Measurements from ENCODE around the gene BMP6. TPM values are rescaled to one million over a fixed set of nuclear protein-coding genes. Genes with fewer than 3 reads are reported as not detected.
A peak's percentile ranks its signal among the peaks of the same experiment; 100 is the strongest.

The BMP6 gene
- total RNA-seq, 1 donor from 2014 or later = 3.2 TPM

- DNase-seq (ENCODE audit: extremely low spot score in 2 of 2) = no peak
- H3K9me3 ChIP-seq = no peaks in the 10 kb centered on the region
- intact Hi-C loops (cut with DNase I) = no loop called here
Measured at GRCh38 chr6:7809346-7809745, 83.4 kb downstream of the BMP6 start.

GRCh38 chr6:7811441-7811840 is 85.5 kb downstream of the BMP6 start:
- peak overlapping the region; percentile 19 for H3K27ac ChIP-seq
- intact Hi-C loops (cut with DNase I) = no loop called here

More at GRCh38 chr6:7809346-7809745, 83.4 kb downstream of the BMP6 start:
- no peaks in the 10 kb centered on the region for H3K27me3 ChIP-seq
- H3K4me1 ChIP-seq = peaks cover 5% of the 10 kb centered on the region
- no peak overlapping the region for H3K4me3 ChIP-seq
- no peak overlapping the region for H3K27ac ChIP-seq
- no peaks in the 10 kb centered on the region for H3K36me3 ChIP-seq
- TF ChIP-seq POLR2AphosphoS5 (IDR thresholded peaks at IDR 0.05; ENCODE audit: insufficient read depth in 1 of 2, low read depth in 1 of 2) = no peak
- TF ChIP-seq CTCF (IDR thresholded peaks at IDR 0.05) = no peak
- TF ChIP-seq POLR2A (IDR thresholded peaks at IDR 0.05) = no peak

GRCh38 chr6:7812623-7813022 is 86.7 kb downstream of the BMP6 start:
- Histone ChIP-seq H3K4me1 (peaks cover 5% of the 10 kb centered on the region), H3K36me3 (no peaks in the 10 kb centered on the region), H3K27me3 (no peaks in the 10 kb centered on the region), H3K4me3 (no peak overlapping the region), H3K9me3 (no peaks in the 10 kb centered on the region), H3K27ac (no peak overlapping the region)
- no peak for TF ChIP-seq POLR2AphosphoS5 (IDR thresholded peaks at IDR 0.05; ENCODE audit: insufficient read depth in 1 of 2, low read depth in 1 of 2)
- TF ChIP-seq CTCF (IDR thresholded peaks at IDR 0.05) = no peak
- TF ChIP-seq POLR2A (IDR thresholded peaks at IDR 0.05) = no peak
- DNase-seq (ENCODE audit: extremely low spot score in 2 of 2) = no peak
- intact Hi-C loops (cut with DNase I) = no loop called here

More at GRCh38 chr6:7811441-7811840, 85.5 kb downstream of the BMP6 start:
- DNase-seq (ENCODE audit: extremely low spot score in 2 of 2) = no peak
- Histone ChIP-seq H3K4me3 (no peak overlapping the region), H3K4me1 (peaks cover 5% of the 10 kb centered on the region), H3K27me3 (no peaks in the 10 kb centered on the region), H3K36me3 (no peaks in the 10 kb centered on the region), H3K9me3 (no peaks in the 10 kb centered on the region)
- no peak for TF ChIP-seq CTCF (IDR thresholded peaks at IDR 0.05)
- TF ChIP-seq POLR2AphosphoS5 (IDR thresholded peaks at IDR 0.05; ENCODE audit: insufficient read depth in 1 of 2, low read depth in 1 of 2) = no peak
- TF ChIP-seq POLR2A (IDR thresholded peaks at IDR 0.05) = no peak

GRCh38 chr6:7813193-7813592 is 87.3 kb downstream of the BMP6 start:
- TF ChIP-seq CTCF (IDR thresholded peaks at IDR 0.05) = no peak
- TF ChIP-seq POLR2AphosphoS5 (IDR thresholded peaks at IDR 0.05; ENCODE audit: insufficient read depth in 1 of 2, low read depth in 1 of 2) = no peak
- no peak for TF ChIP-seq POLR2A (IDR thresholded peaks at IDR 0.05)
- no peaks in the 10 kb centered on the region for H3K27me3 ChIP-seq
- H3K9me3 ChIP-seq = no peaks in the 10 kb centered on the region
- H3K27ac ChIP-seq = no peak overlapping the region
- peaks cover 5% of the 10 kb centered on the region for H3K4me1 ChIP-seq
- H3K36me3 ChIP-seq = no peaks in the 10 kb centered on the region
- H3K4me3 ChIP-seq = no peak overlapping the region
- intact Hi-C loops (cut with DNase I) = no loop called here
- DNase-seq (ENCODE audit: extremely low spot score in 2 of 2) = no peak

- intact Hi-C loops (cut with DNase I) = no loop called here
- TF ChIP-seq POLR2A (IDR thresholded peaks at IDR 0.05) = no peak
- TF ChIP-seq POLR2AphosphoS5 (IDR thresholded peaks at IDR 0.05; ENCODE audit: insufficient read depth in 1 of 2, low read depth in 1 of 2) = no peak
- TF ChIP-seq CTCF (IDR thresholded peaks at IDR 0.05) = no peak
- peaks cover 5% of the 10 kb centered on the region for H3K4me1 ChIP-seq
- no peak overlapping the region for H3K4me3 ChIP-seq
- H3K27ac ChIP-seq = no peak overlapping the region
- H3K9me3 ChIP-seq = no peaks in the 10 kb centered on the region
- no peak for DNase-seq (ENCODE audit: extremely low spot score in 2 of 2)
- H3K36me3 ChIP-seq = no peaks in the 10 kb centered on the region
- no peaks in the 10 kb centered on the region for H3K27me3 ChIP-seq
Measured at GRCh38 chr6:7813704-7814103, 87.8 kb downstream of the BMP6 start.

Data from vagina (tissue), 2 donors.